Epithelial cell of esophagus (primary cell): ENCODE data around the gene USP14.
"Not testable (repeated sequence)": the region's sequence is repeated elsewhere in the genome, so short reads cannot be mapped to it uniquely, and the experiment has no call there.

Experiments used
- DNase-seq: peaks from one replicate; pipeline ENCODE4 v3.0.0; 2010; ENCODE audit warnings: low read depth
- H3K4me3 ChIP-seq: 2 replicates; pipeline ENCODE4 v1.5.1; 2011; ENCODE audit warnings: mild to moderate bottlenecking, low read length, control low read depth
- CTCF ChIP-seq: IDR thresholded peaks from 2 replicates; pipeline ENCODE4 v1.5.1; 2011; ENCODE audit warnings: low read depth, mild to moderate bottlenecking, low read length, control low read depth, inconsistent platforms; ENCODE audit not compliant: insufficient read depth; ENCODE audit errors: missing control alignments

The USP14 gene

GRCh38 chr18:158128-159036 is at the start of gene USP14:
TSS of gene USP14 (plus strand) at chr18:158557. CDS start at chr18:158699, 142 bp downstream.
- TF ChIP-seq CTCF = no peak
- peak; percentile 99 for DNase-seq
- peak within 1 kb of the TSS; percentile 85 for H3K4me3 ChIP-seq

GRCh38 chr18:108665-109063 is 49.7 kb upstream of the USP14 start:
- H3K4me3 ChIP-seq, DNase-seq: not testable (repeated sequence)

GRCh38 chr18:109130-109921 is 49.0 kb upstream of the USP14 start:
- peak; percentile 71 for DNase-seq

GRCh38 chr18:109922-110261 is 48.5 kb upstream of the USP14 start:
- peak; percentile 16 for DNase-seq
- H3K4me3 ChIP-seq = not testable (repeated sequence)

More at GRCh38 chr18:109130-109921, 49.0 kb upstream of the USP14 start:
- H3K4me3 ChIP-seq = not testable (repeated sequence)

- peak; percentile 73 for DNase-seq
- not testable (repeated sequence) for H3K4me3 ChIP-seq
Observed at GRCh38 chr18:110351-111201, 47.8 kb upstream of the USP14 start.

- peak overlapping the region; percentile 43 for H3K4me3 ChIP-seq
- TF ChIP-seq CTCF = no peak
- DNase-seq = peak; percentile 80
Observed at GRCh38 chr18:111306-112014, 46.9 kb upstream of the USP14 start.

- DNase-seq, H3K4me3 ChIP-seq: not testable (repeated sequence)
Observed at GRCh38 chr18:112015-112733, 46.2 kb upstream of the USP14 start.

- not testable (repeated sequence) for H3K4me3 ChIP-seq, DNase-seq
Observed at GRCh38 chr18:120539-121260, 37.7 kb upstream of the USP14 start.

GRCh38 chr18:135045-135444 is 23.3 kb upstream of the USP14 start:
- TF ChIP-seq CTCF = no peak
- no peak overlapping the region for H3K4me3 ChIP-seq
- no peak for DNase-seq
